ENCODE measurements around the gene DCAF12.

Gene DCAF12

DNA sequence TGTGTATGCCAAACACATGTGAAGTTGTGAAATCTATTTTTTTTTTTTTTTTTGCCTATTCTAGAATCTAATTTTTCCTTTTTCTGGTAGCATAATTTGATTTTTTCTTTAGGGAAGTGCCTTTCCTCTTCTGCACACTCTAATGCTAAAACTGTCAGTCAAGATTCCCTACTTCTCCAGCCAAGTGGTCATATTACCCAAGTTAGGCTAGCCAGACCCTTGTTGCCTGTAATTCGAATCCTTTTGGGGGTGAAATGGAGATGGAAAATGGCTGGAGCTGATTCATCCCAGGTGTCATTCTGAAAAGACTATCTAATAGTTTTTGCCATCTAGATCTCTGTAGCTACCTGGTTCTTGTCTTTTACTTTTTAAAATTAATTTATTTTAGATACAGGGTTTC is 27.6 kb upstream of the DCAF12 start (continued):
- TF ChIP-seq ZNF585B (tag by site-specific recombination; IDR thresholded peaks at IDR 0.05) (no peak), ZNF555 (tag by site-specific recombination; conservative IDR thresholded peaks at IDR 0.05) (no peak), ZNF223 (tag by site-specific recombination; IDR thresholded peaks at IDR 0.05) (no peak)
- TF ChIP-seq, protein P1, sequence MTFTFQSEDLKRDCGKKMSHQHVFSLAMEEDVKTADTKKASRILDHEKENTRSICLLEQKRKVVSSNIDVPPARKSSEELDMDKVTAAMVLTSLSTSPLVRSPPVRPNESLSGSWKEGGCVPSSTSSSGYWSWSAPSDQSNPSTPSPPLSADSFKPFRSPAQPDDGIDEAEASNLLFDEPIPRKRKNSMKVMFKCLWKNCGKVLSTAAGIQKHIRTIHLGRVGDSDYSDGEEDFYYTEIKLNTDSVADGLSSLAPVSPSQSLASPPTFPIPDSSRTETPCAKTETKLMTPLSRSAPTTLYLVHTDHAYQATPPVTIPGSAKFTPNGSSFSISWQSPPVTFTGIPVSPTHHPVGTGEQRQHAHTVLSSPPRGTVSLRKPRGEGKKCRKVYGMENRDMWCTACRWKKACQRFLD (tag by site-specific recombination; IDR thresholded peaks at IDR 0.05) = no peak

DNA sequence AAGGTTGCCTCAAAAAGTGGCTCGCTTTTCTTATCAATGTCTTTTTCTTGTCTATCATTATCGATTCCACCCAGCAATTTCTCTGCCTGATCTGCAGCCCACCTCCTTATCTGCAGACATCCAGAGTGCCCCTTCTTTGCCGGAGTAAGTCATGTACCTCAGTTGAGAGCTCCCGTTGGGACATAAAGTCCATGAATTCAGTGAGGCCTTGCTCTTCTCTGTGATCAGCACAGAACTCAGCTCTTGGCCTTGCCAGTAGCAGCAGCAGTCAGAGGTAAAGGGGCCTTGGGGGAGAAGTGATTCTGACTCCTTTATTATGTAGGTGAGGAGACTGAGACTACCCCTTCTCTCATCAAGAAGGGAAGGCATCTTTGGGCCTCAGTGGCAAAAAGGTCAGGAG is 24.9 kb upstream of the DCAF12 start:
- Histone ChIP-seq H3K36me3 (ENCODE audit: control insufficient read depth in 2 of 2, insufficient read depth in 1 of 2, low read length in 2 of 2) (no peaks in the 10 kb centered on the region), H3K4me1 (ENCODE audit: control insufficient read depth, insufficient read depth, low read length) (no peaks in the 10 kb centered on the region), H3K9me3 (ENCODE audit: control insufficient read depth, insufficient read depth, low read depth, low read length) (no peaks in the 10 kb centered on the region), H3K4me3 (ENCODE audit: low read depth, low read length) (no peak overlapping the region), H3K27ac (ENCODE audit: extremely low read depth, low read depth, low read length) (no peak overlapping the region)
- CTCF ChIA-PET = interaction anchor here (0.6 to 0.7 kb wide), 3 partner anchors 36 to 285 kb away, joined by 3 to 4 read pairs (median 4); no protein-coding TSS in a partner anchor
- POLR2A ChIA-PET = no interaction called here
- TF ChIP-seq ZNF548 (tag by site-specific recombination; IDR thresholded peaks at IDR 0.05) = no peak
- no peak for TF ChIP-seq ZSCAN23 (tag by site-specific recombination; IDR thresholded peaks at IDR 0.05)
- no peak for TF ChIP-seq ZNF121 (tag by site-specific recombination; IDR thresholded peaks at IDR 0.05)
- TF ChIP-seq MEIS1 (CRISPR knock-in tag; IDR thresholded peaks at IDR 0.05; ENCODE audit: borderline replicate concordance) = no peak
- TF ChIP-seq, protein P2, sequence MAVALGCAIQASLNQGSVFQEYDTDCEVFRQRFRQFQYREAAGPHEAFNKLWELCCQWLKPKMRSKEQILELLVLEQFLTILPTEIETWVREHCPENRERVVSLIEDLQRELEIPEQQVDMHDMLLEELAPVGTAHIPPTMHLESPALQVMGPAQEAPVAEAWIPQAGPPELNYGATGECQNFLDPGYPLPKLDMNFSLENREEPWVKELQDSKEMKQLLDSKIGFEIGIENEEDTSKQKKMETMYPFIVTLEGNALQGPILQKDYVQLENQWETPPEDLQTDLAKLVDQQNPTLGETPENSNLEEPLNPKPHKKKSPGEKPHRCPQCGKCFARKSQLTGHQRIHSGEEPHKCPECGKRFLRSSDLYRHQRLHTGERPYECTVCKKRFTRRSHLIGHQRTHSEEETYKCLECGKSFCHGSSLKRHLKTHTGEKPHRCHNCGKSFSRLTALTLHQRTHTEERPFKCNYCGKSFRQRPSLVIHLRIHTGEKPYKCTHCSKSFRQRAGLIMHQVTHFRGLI (tag by site-specific recombination; IDR thresholded peaks at IDR 0.05) = no peak
- TF ChIP-seq ZNF416 (tag by site-specific recombination; IDR thresholded peaks at IDR 0.05) = no peak
- TF ChIP-seq, protein P3, sequence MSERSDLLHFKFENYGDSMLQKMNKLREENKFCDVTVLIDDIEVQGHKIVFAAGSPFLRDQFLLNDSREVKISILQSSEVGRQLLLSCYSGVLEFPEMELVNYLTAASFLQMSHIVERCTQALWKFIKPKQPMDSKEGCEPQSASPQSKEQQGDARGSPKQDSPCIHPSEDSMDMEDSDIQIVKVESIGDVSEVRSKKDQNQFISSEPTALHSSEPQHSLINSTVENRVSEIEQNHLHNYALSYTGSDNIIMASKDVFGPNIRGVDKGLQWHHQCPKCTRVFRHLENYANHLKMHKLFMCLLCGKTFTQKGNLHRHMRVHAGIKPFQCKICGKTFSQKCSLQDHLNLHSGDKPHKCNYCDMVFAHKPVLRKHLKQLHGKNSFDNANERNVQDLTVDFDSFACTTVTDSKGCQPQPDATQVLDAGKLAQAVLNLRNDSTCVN (tag by site-specific recombination; optimal IDR thresholded peaks at IDR 0.05) = no peak
- TF ChIP-seq ZNF629 (tag by site-specific recombination; IDR thresholded peaks at IDR 0.05) = no peak
- no peak for TF ChIP-seq ZIC2 (tag by site-specific recombination; IDR thresholded peaks at IDR 0.05)
- TF ChIP-seq ZNF266 (tag by site-specific recombination; IDR thresholded peaks at IDR 0.05; ENCODE audit: low read depth) = no peak
- no peak for TF ChIP-seq SP2 (tag by site-specific recombination; IDR thresholded peaks at IDR 0.05)
- no peak for TF ChIP-seq ZNF785 (tag by site-specific recombination; IDR thresholded peaks at IDR 0.05)
- TF ChIP-seq ZNF394 (tag by site-specific recombination; IDR thresholded peaks at IDR 0.05; ENCODE audit: borderline replicate concordance) = no peak
- no peak for TF ChIP-seq ZNF16 (tag by site-specific recombination; IDR thresholded peaks at IDR 0.05; ENCODE audit: low read depth)
- no peak for TF ChIP-seq ZBTB7A (tag by site-specific recombination; IDR thresholded peaks at IDR 0.05; ENCODE audit: low read depth)
- TF ChIP-seq, protein P4, sequence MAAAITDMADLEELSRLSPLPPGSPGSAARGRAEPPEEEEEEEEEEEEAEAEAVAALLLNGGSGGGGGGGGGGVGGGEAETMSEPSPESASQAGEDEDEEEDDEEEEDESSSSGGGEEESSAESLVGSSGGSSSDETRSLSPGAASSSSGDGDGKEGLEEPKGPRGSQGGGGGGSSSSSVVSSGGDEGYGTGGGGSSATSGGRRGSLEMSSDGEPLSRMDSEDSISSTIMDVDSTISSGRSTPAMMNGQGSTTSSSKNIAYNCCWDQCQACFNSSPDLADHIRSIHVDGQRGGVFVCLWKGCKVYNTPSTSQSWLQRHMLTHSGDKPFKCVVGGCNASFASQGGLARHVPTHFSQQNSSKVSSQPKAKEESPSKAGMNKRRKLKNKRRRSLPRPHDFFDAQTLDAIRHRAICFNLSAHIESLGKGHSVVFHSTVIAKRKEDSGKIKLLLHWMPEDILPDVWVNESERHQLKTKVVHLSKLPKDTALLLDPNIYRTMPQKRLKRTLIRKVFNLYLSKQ (tag by site-specific recombination; IDR thresholded peaks at IDR 0.05; ENCODE audit: borderline replicate concordance) = no peak
- no peak for TF ChIP-seq ZNF624 (tag by site-specific recombination; IDR thresholded peaks at IDR 0.05)
- TF ChIP-seq ZNF76 (tag by site-specific recombination; IDR thresholded peaks at IDR 0.05; ENCODE audit: borderline replicate concordance, low read depth) = no peak
